ENCODE measurements around the gene TCN1. TPM values are rescaled to one million over a fixed set of nuclear protein-coding genes. Genes with fewer than 3 reads are reported as not detected.

Gene TCN1
- total and polyA plus RNA-seq, 4 donors, result 0.08 to 4.7 (median 0.17) TPM; not detected in 1

DNA sequence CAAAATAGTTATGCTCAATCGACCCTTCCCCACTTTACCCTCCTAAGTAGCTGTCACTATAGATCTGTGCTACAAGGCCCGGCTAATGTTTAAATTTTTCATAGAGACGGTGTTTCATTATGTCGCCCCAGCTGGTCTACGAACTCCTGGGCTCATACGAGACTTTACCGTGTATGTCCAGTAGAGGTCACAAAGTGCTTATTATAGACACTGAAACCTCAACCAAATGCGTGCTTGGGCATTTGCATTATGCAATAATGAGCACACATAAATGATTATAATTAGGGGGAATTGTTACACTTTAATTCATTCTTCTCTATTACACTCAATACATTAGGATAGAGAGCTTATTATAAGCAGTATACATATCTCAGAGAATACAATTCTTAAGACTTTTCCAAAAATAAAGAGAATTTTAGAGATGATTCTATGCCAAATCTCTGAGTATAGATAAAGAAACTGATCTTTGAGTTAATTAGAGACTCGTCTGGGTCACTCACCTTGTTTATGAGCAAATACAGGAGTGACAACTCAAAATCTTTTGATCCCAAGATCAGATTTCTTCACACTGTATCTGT, 43.2 kb downstream of the TCN1 start:
- Histone ChIP-seq H3K4me1 (ENCODE audit: control insufficient read depth in 4 of 4, insufficient read depth in 4 of 4, low read length in 3 of 4) (no peaks in the 10 kb centered on the region), H3K9me3 (ENCODE audit: control insufficient read depth in 4 of 4, low read length in 3 of 4) (no peaks in the 10 kb centered on the region), H3K27me3 (ENCODE audit: control insufficient read depth in 4 of 4, insufficient read depth in 4 of 4, low read length in 3 of 4) (no peaks in the 10 kb centered on the region), H3K27ac (ENCODE audit: low read depth in 1 of 2, low read length in 2 of 2) (no peak overlapping the region), H3K9ac (ENCODE audit: low read depth in 1 of 2, low read length in 2 of 2) (no peak overlapping the region), H3K4me3 (ENCODE audit: low read depth in 1 of 3, low read length in 3 of 3) (no peak overlapping the region), H3K36me3 (ENCODE audit: control insufficient read depth in 4 of 4, insufficient read depth in 3 of 4, low read depth in 1 of 4, low read length in 3 of 4) (no peaks in the 10 kb centered on the region)
- DNase-seq (ENCODE audit: low spot score), result no peak
- 3% methylated on average over 9 of the region's 9 CpGs for WGBS
- TF ChIP-seq YY1 (IDR thresholded peaks at IDR 0.05) (no peak), JUND (IDR thresholded peaks at IDR 0.05) (no peak), FOXA1 (IDR thresholded peaks at IDR 0.05) (no peak), EGR1 (IDR thresholded peaks at IDR 0.05; ENCODE audit: low read depth in 2 of 2) (no peak), RAD21 (IDR thresholded peaks at IDR 0.05) (peak; percentile 87 to 91), HNF4A (conservative IDR thresholded peaks at IDR 0.05) (no peak), NR2F2 (IDR thresholded peaks at IDR 0.05) (no peak), CTCF (IDR thresholded peaks at IDR 0.05; ENCODE audit: low read depth, low read length, missing input control) (peak; percentile 74), GABPA (IDR thresholded peaks at IDR 0.05 in 1 of 2, conservative IDR thresholded peaks at IDR 0.05 in 1 of 2) (no peak), HNF4G (IDR thresholded peaks at IDR 0.05) (no peak), RXRA (IDR thresholded peaks at IDR 0.05) (no peak), SP1 (IDR thresholded peaks at IDR 0.05) (no peak), TAF1 (conservative IDR thresholded peaks at IDR 0.05) (no peak), FOXA2 (IDR thresholded peaks at IDR 0.05) (no peak)
- TF ChIP-seq, protein P1, sequence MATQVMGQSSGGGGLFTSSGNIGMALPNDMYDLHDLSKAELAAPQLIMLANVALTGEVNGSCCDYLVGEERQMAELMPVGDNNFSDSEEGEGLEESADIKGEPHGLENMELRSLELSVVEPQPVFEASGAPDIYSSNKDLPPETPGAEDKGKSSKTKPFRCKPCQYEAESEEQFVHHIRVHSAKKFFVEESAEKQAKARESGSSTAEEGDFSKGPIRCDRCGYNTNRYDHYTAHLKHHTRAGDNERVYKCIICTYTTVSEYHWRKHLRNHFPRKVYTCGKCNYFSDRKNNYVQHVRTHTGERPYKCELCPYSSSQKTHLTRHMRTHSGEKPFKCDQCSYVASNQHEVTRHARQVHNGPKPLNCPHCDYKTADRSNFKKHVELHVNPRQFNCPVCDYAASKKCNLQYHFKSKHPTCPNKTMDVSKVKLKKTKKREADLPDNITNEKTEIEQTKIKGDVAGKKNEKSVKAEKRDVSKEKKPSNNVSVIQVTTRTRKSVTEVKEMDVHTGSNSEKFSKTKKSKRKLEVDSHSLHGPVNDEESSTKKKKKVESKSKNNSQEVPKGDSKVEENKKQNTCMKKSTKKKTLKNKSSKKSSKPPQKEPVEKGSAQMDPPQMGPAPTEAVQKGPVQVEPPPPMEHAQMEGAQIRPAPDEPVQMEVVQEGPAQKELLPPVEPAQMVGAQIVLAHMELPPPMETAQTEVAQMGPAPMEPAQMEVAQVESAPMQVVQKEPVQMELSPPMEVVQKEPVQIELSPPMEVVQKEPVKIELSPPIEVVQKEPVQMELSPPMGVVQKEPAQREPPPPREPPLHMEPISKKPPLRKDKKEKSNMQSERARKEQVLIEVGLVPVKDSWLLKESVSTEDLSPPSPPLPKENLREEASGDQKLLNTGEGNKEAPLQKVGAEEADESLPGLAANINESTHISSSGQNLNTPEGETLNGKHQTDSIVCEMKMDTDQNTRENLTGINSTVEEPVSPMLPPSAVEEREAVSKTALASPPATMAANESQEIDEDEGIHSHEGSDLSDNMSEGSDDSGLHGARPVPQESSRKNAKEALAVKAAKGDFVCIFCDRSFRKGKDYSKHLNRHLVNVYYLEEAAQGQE (IDR thresholded peaks at IDR 0.05), result no peak
- TF ChIP-seq, protein P2, sequence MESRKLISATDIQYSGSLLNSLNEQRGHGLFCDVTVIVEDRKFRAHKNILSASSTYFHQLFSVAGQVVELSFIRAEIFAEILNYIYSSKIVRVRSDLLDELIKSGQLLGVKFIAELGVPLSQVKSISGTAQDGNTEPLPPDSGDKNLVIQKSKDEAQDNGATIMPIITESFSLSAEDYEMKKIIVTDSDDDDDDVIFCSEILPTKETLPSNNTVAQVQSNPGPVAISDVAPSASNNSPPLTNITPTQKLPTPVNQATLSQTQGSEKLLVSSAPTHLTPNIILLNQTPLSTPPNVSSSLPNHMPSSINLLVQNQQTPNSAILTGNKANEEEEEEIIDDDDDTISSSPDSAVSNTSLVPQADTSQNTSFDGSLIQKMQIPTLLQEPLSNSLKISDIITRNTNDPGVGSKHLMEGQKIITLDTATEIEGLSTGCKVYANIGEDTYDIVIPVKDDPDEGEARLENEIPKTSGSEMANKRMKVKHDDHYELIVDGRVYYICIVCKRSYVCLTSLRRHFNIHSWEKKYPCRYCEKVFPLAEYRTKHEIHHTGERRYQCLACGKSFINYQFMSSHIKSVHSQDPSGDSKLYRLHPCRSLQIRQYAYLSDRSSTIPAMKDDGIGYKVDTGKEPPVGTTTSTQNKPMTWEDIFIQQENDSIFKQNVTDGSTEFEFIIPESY (IDR thresholded peaks at IDR 0.05), result no peak
- TF ChIP-seq, protein P3, sequence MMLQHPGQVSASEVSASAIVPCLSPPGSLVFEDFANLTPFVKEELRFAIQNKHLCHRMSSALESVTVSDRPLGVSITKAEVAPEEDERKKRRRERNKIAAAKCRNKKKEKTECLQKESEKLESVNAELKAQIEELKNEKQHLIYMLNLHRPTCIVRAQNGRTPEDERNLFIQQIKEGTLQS (IDR thresholded peaks at IDR 0.05), result no peak
- TF ChIP-seq, protein P4, sequence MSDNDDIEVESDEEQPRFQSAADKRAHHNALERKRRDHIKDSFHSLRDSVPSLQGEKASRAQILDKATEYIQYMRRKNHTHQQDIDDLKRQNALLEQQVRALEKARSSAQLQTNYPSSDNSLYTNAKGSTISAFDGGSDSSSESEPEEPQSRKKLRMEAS (IDR thresholded peaks at IDR 0.05), result peak; percentile 34
